HEK293 (cell line): ENCODE data around the gene IGBP1.

Experiments
- CTCF ChIA-PET: fragments of 350-600 bp; formaldehyde crosslinking; extraction: SDS; loops from one replicate; lab custom pipeline; 2021; ENCODE audit warnings: antibody characterized with exemption; lab: Yijun Ruan, JAX
- POLR2A ChIA-PET: fragments of 300-600 bp; formaldehyde crosslinking; extraction: SDS; loops from one replicate; lab custom pipeline; 2020; ENCODE audit warnings: antibody characterized with exemption, inconsistent platforms; lab: Yijun Ruan, JAX
- H3K27ac ChIP-seq: fragments of 200-500 bp; sonication (Bioruptor generic); 2 replicates; pipeline ENCODE4 v1.5.1; 2014; ENCODE audit warnings: low read depth, low read length, control low read depth, inconsistent platforms; ENCODE audit errors: extremely low read depth
- H3K36me3 ChIP-seq, 2 experiments: fragments of 200-500 bp in 1 of 2; sonication (Bioruptor generic) in 1 of 2; 1 replicate in 1 of 2; 2 replicates in 1 of 2; pipeline ENCODE4 v1.5.1; 2014 to 2017; ENCODE audit warnings: inconsistent platforms in 2 of 2, low read length in 2 of 2; ENCODE audit not compliant: control insufficient read depth in 2 of 2, insufficient read depth in 1 of 2
- H3K4me1 ChIP-seq: fragments of 200-500 bp; sonication (Bioruptor generic); 2 replicates; pipeline ENCODE4 v1.5.1; 2014; ENCODE audit warnings: mild to moderate bottlenecking, low read length, inconsistent platforms; ENCODE audit not compliant: control insufficient read depth, insufficient read depth
- H3K4me3 ChIP-seq: 2 replicates; pipeline ENCODE4 v1.5.1; 2011; ENCODE audit warnings: low read depth, mild to moderate bottlenecking, control low read depth, low read length, moderate library complexity
- H3K9me3 ChIP-seq: fragments of 200-500 bp; sonication (Bioruptor generic); 2 replicates; pipeline ENCODE4 v1.5.1; 2014; ENCODE audit warnings: low read depth, low read length, inconsistent platforms; ENCODE audit not compliant: control insufficient read depth, insufficient read depth
- EGR2 ChIP-seq: fragments of 450-650 bp; formaldehyde crosslinking; IDR thresholded peaks from 2 replicates; pipeline ENCODE4 v1.5.1; 2016; ENCODE audit warnings: low read depth, missing biosample characterization, missing genetic modification characterization
- GLIS2 ChIP-seq: fragments of 450-650 bp; formaldehyde crosslinking; IDR thresholded peaks from 2 replicates; pipeline ENCODE4 v1.5.1; 2016; ENCODE audit warnings: missing biosample characterization, missing genetic modification characterization
- MYNN ChIP-seq: fragments of 450-650 bp; formaldehyde crosslinking; IDR thresholded peaks from 2 replicates; pipeline ENCODE4 v1.5.1; 2016; ENCODE audit warnings: missing biosample characterization, missing genetic modification characterization, borderline replicate concordance
- MZF1 ChIP-seq: fragments of 450-650 bp; formaldehyde crosslinking; IDR thresholded peaks from 2 replicates; pipeline ENCODE4 v1.5.1; 2017; ENCODE audit warnings: missing biosample characterization, missing genetic modification characterization, borderline replicate concordance
- PRDM1 ChIP-seq: fragments of 450-650 bp; formaldehyde crosslinking; IDR thresholded peaks from 2 replicates; pipeline ENCODE4; 2016; ENCODE audit warnings: missing biosample characterization, missing genetic modification characterization
- SALL2 ChIP-seq: fragments of 450-650 bp; formaldehyde crosslinking; IDR thresholded peaks from 2 replicates; pipeline ENCODE4 v1.5.0; 2017; ENCODE audit warnings: missing biosample characterization, mild to moderate bottlenecking, missing genetic modification characterization, borderline replicate concordance
- SETDB1 ChIP-seq: IDR thresholded peaks from one replicate; pipeline ENCODE4 v1.6.1; 2017; ENCODE audit warnings: mild to moderate bottlenecking, low read length, moderate library complexity, mixed read lengths; ENCODE audit not compliant: insufficient read length
- TCF7L2 ChIP-seq: IDR thresholded peaks from 2 replicates; pipeline ENCODE4 v1.6.1; 2011; ENCODE audit warnings: low read depth, mild to moderate bottlenecking, inconsistent platforms, low read length, moderate library complexity, borderline replicate concordance
- TRIM28 ChIP-seq: IDR thresholded peaks from 2 replicates; pipeline ENCODE4 v1.6.1; 2011; ENCODE audit warnings: low read length, control low read depth, borderline replicate concordance
- YY1 ChIP-seq: fragments of 450-650 bp; formaldehyde crosslinking; IDR thresholded peaks from 2 replicates; pipeline ENCODE4 v1.5.1; 2018; ENCODE audit warnings: missing biosample characterization, missing genetic modification characterization
- ZNF146 ChIP-seq: fragments of 450-650 bp; formaldehyde crosslinking; IDR thresholded peaks from 2 replicates; pipeline ENCODE4 v1.5.1; 2016; ENCODE audit warnings: missing biosample characterization, missing genetic modification characterization
- ZNF223 ChIP-seq: fragments of 450-650 bp; formaldehyde crosslinking; IDR thresholded peaks from 2 replicates; pipeline ENCODE4 v1.5.1; 2016; ENCODE audit warnings: missing biosample characterization, missing genetic modification characterization
- ZNF302 ChIP-seq: fragments of 450-650 bp; formaldehyde crosslinking; IDR thresholded peaks from 2 replicates; pipeline ENCODE4 v1.5.1; 2016; ENCODE audit warnings: missing biosample characterization, missing genetic modification characterization, low read depth
- ZNF324 ChIP-seq: fragments of 450-650 bp; formaldehyde crosslinking; IDR thresholded peaks from 2 replicates; pipeline ENCODE4 v1.5.1; 2016; ENCODE audit warnings: missing biosample characterization, missing genetic modification characterization
- ZNF341 ChIP-seq: fragments of 450-650 bp; formaldehyde crosslinking; IDR thresholded peaks from 2 replicates; pipeline ENCODE4; 2016; ENCODE audit warnings: low read depth, missing biosample characterization, missing genetic modification characterization
- ZNF426 ChIP-seq: fragments of 450-650 bp; formaldehyde crosslinking; IDR thresholded peaks from 2 replicates; pipeline ENCODE4 v1.5.1; 2017; ENCODE audit warnings: missing biosample characterization, missing genetic modification characterization, mild to moderate bottlenecking, inconsistent platforms, moderate library complexity
- ZNF596 ChIP-seq: fragments of 450-650 bp; IDR thresholded peaks from 2 replicates; pipeline ENCODE4 v1.5.0; 2018; ENCODE audit warnings: missing biosample characterization, mild to moderate bottlenecking, missing genetic modification characterization, moderate library complexity
- ZNF621 ChIP-seq: fragments of 450-650 bp; formaldehyde crosslinking; IDR thresholded peaks from 2 replicates; pipeline ENCODE4 v1.5.1; 2017; ENCODE audit warnings: missing biosample characterization, missing genetic modification characterization
- ZNF623 ChIP-seq: fragments of 450-650 bp; formaldehyde crosslinking; IDR thresholded peaks from 2 replicates; pipeline ENCODE4 v1.5.1; 2016; ENCODE audit warnings: missing biosample characterization, missing genetic modification characterization
- ZNF626 ChIP-seq: fragments of 450-650 bp; sonication (Bioruptor Pico); formaldehyde crosslinking; IDR thresholded peaks from 2 replicates; pipeline ENCODE4 v1.5.1; 2018; ENCODE audit warnings: missing biosample characterization, missing genetic modification characterization, inconsistent platforms
- ZNF677 ChIP-seq: fragments of 450-650 bp; IDR thresholded peaks from 2 replicates; pipeline ENCODE4 v1.5.0; 2018; ENCODE audit warnings: missing biosample characterization, mild to moderate bottlenecking, missing genetic modification characterization, moderate library complexity
- ZNF777 ChIP-seq: fragments of 450-650 bp; formaldehyde crosslinking; IDR thresholded peaks from 2 replicates; pipeline ENCODE4 v1.5.1; 2017; ENCODE audit warnings: missing biosample characterization, missing genetic modification characterization, borderline replicate concordance
- ZNF791 ChIP-seq: fragments of 450-650 bp; formaldehyde crosslinking; IDR thresholded peaks from 2 replicates; pipeline ENCODE4 v1.5.1; 2016; ENCODE audit warnings: missing biosample characterization, missing genetic modification characterization
- TF ChIP-seq, protein P1 (sequence below): fragments of 450-650 bp; formaldehyde crosslinking; IDR thresholded peaks from 2 replicates; pipeline ENCODE4 v1.5.1; 2016; ENCODE audit warnings: missing biosample characterization, missing genetic modification characterization
- TF ChIP-seq, protein P2 (sequence below): fragments of 450-650 bp; formaldehyde crosslinking; conservative IDR thresholded peaks from 2 replicates; pipeline ENCODE4 v1.5.1; 2016; ENCODE audit warnings: low read depth, missing biosample characterization, missing genetic modification characterization
- TF ChIP-seq, protein P3 (sequence below): fragments of 450-650 bp; formaldehyde crosslinking; IDR thresholded peaks from 2 replicates; pipeline ENCODE4; 2016; ENCODE audit warnings: missing biosample characterization, missing genetic modification characterization
- TF ChIP-seq, protein P4 (sequence below): fragments of 450-650 bp; IDR thresholded peaks from 2 replicates; pipeline ENCODE4 v1.5.1; 2018; ENCODE audit warnings: missing biosample characterization, mild to moderate bottlenecking, missing genetic modification characterization

IGBP1 gene

DNA sequence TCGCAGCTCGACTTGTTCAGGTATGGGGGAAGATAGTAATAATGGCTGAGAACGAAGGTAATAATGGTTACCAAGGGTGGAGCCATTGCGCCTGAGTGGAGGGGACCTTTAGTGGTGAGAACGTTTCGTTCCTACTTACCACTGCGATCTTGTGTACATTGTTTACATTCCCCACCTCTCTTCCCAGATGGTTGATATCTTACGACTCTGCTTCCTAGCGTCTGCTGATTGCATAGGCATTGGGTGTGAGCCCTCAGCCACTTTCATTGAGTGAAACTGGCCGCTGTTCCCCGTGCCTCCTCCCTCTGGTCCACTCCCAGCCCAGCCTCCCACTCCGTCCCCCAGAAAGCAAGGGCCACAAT is 850 bp downstream of the IGBP1 start (continued):
- TF ChIP-seq, protein P1, sequence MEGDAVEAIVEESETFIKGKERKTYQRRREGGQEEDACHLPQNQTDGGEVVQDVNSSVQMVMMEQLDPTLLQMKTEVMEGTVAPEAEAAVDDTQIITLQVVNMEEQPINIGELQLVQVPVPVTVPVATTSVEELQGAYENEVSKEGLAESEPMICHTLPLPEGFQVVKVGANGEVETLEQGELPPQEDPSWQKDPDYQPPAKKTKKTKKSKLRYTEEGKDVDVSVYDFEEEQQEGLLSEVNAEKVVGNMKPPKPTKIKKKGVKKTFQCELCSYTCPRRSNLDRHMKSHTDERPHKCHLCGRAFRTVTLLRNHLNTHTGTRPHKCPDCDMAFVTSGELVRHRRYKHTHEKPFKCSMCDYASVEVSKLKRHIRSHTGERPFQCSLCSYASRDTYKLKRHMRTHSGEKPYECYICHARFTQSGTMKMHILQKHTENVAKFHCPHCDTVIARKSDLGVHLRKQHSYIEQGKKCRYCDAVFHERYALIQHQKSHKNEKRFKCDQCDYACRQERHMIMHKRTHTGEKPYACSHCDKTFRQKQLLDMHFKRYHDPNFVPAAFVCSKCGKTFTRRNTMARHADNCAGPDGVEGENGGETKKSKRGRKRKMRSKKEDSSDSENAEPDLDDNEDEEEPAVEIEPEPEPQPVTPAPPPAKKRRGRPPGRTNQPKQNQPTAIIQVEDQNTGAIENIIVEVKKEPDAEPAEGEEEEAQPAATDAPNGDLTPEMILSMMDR = peak; percentile 35; the same call in 1 of the 2 replicates
- TF ChIP-seq YY1 (peak; percentile 9; the same call in 1 of the 2 replicates), ZNF623 (no peak), ZNF341 (peak; percentile 96), ZNF791 (no peak), PRDM1 (tag by site-specific recombination) (peak; percentile 37; the same call in 1 of the 2 replicates)
- TF ChIP-seq, protein P2, sequence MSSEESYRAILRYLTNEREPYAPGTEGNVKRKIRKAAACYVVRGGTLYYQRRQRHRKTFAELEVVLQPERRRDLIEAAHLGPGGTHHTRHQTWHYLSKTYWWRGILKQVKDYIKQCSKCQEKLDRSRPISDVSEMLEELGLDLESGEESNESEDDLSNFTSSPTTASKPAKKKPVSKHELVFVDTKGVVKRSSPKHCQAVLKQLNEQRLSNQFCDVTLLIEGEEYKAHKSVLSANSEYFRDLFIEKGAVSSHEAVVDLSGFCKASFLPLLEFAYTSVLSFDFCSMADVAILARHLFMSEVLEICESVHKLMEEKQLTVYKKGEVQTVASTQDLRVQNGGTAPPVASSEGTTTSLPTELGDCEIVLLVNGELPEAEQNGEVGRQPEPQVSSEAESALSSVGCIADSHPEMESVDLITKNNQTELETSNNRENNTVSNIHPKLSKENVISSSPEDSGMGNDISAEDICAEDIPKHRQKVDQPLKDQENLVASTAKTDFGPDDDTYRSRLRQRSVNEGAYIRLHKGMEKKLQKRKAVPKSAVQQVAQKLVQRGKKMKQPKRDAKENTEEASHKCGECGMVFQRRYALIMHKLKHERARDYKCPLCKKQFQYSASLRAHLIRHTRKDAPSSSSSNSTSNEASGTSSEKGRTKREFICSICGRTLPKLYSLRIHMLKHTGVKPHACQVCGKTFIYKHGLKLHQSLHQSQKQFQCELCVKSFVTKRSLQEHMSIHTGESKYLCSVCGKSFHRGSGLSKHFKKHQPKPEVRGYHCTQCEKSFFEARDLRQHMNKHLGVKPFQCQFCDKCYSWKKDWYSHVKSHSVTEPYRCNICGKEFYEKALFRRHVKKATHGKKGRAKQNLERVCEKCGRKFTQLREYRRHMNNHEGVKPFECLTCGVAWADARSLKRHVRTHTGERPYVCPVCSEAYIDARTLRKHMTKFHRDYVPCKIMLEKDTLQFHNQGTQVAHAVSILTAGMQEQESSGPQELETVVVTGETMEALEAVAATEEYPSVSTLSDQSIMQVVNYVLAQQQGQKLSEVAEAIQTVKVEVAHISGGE (tag by site-specific recombination) = peak; percentile 93

DNA sequence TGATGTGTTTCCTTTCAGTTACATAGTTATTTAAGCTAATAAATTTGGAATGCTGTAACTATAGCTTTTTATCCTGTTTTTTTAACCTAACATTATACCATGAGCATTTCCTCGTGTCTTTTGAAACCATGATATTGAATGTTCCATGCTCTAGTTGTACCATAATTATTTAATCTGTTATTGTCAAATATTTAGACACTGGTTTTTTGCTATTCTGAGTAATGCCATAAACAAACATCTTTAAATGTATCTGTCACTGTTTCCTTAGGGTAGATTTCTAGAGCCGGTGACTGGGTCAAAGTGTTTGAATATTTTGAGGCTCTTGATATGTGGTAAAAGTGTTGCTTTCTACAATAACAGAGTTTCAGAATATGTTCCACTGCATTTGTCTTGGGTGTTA is 5.4 kb downstream of the IGBP1 start:
- Histone ChIP-seq H3K36me3 (peaks cover 22 to 45% of the 10 kb centered on the region in 2 experiments), H3K4me3 (no peak overlapping the region), H3K4me1 (no peaks in the 10 kb centered on the region; the same call in 1 of the 2 replicates), H3K9me3 (no peaks in the 10 kb centered on the region), H3K27ac (no peak overlapping the region)
- TF ChIP-seq, protein P3, sequence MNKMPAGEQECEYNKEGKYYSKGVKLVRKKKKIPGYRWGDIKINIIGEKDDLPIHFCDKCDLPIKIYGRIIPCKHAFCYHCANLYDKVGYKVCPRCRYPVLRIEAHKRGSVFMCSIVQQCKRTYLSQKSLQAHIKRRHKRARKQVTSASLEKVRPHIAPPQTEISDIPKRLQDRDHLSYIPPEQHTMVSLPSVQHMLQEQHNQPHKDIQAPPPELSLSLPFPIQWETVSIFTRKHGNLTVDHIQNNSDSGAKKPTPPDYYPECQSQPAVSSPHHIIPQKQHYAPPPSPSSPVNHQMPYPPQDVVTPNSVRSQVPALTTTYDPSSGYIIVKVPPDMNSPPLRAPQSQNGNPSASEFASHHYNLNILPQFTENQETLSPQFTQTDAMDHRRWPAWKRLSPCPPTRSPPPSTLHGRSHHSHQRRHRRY (tag by site-specific recombination) = no peak
- TF ChIP-seq SETDB1 = no peak
- no peak for TF ChIP-seq TRIM28
- TF ChIP-seq MYNN = no peak
- TF ChIP-seq EGR2 = no peak
- no peak for TF ChIP-seq ZNF596 (tag by site-specific recombination)
- TF ChIP-seq ZNF677 (tag by site-specific recombination) = no peak
- TF ChIP-seq GLIS2 (tag by site-specific recombination) = no peak
- TF ChIP-seq, protein P4, sequence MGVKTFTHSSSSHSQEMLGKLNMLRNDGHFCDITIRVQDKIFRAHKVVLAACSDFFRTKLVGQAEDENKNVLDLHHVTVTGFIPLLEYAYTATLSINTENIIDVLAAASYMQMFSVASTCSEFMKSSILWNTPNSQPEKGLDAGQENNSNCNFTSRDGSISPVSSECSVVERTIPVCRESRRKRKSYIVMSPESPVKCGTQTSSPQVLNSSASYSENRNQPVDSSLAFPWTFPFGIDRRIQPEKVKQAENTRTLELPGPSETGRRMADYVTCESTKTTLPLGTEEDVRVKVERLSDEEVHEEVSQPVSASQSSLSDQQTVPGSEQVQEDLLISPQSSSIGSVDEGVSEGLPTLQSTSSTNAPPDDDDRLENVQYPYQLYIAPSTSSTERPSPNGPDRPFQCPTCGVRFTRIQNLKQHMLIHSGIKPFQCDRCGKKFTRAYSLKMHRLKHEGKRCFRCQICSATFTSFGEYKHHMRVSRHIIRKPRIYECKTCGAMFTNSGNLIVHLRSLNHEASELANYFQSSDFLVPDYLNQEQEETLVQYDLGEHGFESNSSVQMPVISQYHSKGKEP (tag by site-specific recombination) = no peak
- no peak for TF ChIP-seq TCF7L2
- no peak for TF ChIP-seq MZF1 (tag by site-specific recombination)
- TF ChIP-seq ZNF621 (tag by site-specific recombination) = no peak
- TF ChIP-seq ZNF324 (tag by site-specific recombination) = no peak
- no peak for TF ChIP-seq ZNF626 (tag by site-specific recombination)
- no peak for TF ChIP-seq ZNF426 (tag by site-specific recombination)
- no peak for TF ChIP-seq ZNF223
- no peak for TF ChIP-seq ZNF146 (tag by site-specific recombination)
- TF ChIP-seq ZNF302 = no peak
- no peak for TF ChIP-seq SALL2 (tag by site-specific recombination)
- TF ChIP-seq ZNF777 (tag by site-specific recombination) = no peak
- POLR2A ChIA-PET = interaction anchor here (0.6 kb wide), 1 partner anchor 37 kb away, joined by 3 read pairs; no protein-coding TSS in a partner anchor
- CTCF ChIA-PET = interaction anchor here (0.6 kb wide), 1 partner anchor 636 kb away, joined by 4 read pairs; no protein-coding TSS in a partner anchor
